Fibroblast of skin of scalp (primary cell): Measurements from ENCODE around the gene ERVW-1.

Source experiments
- DNase-seq: peaks from one replicate; pipeline ENCODE4 v3.0.0-alpha.2; 2013

The ERVW-1 gene

GRCh38 chr7:92425311-92425947, 52.3 kb downstream of the ERVW-1 start:
- no peak for DNase-seq

- DNase-seq, result no peak
Measured at GRCh38 chr7:92423710-92424131, 54.0 kb downstream of the ERVW-1 start.

- no peak for DNase-seq
Measured at GRCh38 chr7:92422926-92423325, 54.8 kb downstream of the ERVW-1 start.

- DNase-seq, result no peak
Measured at GRCh38 chr7:92421676-92422435, 55.9 kb downstream of the ERVW-1 start.
